HFF-Myc (cell line): ENCODE measurements around the gene DERL3.
"Not testable (repeated sequence)": the region's sequence is repeated elsewhere in the genome, so short reads cannot be mapped to it uniquely, and the experiment has no call there.

ENCODE experiments used
- DNase-seq: peaks from one replicate; pipeline ENCODE4 v3.0.0-alpha.2; 2011; ENCODE audit warnings: low read depth; ENCODE audit errors: extremely low read depth
- H3K4me3 ChIP-seq: replicated peaks from 2 replicates; pipeline ENCODE4 v1.5.1; 2011; ENCODE audit warnings: low read depth, mild to moderate bottlenecking, control low read depth, low read length
- TF ChIP-seq, protein P1 (sequence below): IDR thresholded peaks from 2 replicates; pipeline ENCODE4 v1.5.1; 2012; ENCODE audit warnings: mild to moderate bottlenecking, low read depth, low read length, control low read depth; ENCODE audit errors: missing control alignments

DERL3 gene

DNA sequence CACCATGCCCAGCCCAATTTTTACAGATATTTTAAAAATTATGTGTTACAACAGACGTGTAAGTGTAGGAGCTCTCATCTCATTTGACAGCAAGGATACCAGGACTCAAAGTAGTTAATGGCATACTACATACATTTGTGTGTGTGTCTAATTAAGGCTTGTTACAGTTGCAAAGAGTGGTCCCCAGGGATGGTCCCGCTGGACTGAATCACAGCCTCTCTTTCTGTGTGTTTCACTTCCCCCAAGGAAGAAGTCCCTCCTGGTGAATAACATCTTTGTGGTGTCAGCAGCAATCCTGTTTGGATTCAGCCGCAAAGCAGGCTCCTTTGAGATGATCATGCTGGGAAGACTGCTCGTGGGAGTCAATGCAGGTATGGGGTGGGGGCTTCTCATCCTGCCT is 36.1 kb upstream of the DERL3 start:
- DNase-seq, result no peak
- TF ChIP-seq, protein P1, sequence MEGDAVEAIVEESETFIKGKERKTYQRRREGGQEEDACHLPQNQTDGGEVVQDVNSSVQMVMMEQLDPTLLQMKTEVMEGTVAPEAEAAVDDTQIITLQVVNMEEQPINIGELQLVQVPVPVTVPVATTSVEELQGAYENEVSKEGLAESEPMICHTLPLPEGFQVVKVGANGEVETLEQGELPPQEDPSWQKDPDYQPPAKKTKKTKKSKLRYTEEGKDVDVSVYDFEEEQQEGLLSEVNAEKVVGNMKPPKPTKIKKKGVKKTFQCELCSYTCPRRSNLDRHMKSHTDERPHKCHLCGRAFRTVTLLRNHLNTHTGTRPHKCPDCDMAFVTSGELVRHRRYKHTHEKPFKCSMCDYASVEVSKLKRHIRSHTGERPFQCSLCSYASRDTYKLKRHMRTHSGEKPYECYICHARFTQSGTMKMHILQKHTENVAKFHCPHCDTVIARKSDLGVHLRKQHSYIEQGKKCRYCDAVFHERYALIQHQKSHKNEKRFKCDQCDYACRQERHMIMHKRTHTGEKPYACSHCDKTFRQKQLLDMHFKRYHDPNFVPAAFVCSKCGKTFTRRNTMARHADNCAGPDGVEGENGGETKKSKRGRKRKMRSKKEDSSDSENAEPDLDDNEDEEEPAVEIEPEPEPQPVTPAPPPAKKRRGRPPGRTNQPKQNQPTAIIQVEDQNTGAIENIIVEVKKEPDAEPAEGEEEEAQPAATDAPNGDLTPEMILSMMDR, result no peak
- H3K4me3 ChIP-seq, result no peak overlapping the region

DNA sequence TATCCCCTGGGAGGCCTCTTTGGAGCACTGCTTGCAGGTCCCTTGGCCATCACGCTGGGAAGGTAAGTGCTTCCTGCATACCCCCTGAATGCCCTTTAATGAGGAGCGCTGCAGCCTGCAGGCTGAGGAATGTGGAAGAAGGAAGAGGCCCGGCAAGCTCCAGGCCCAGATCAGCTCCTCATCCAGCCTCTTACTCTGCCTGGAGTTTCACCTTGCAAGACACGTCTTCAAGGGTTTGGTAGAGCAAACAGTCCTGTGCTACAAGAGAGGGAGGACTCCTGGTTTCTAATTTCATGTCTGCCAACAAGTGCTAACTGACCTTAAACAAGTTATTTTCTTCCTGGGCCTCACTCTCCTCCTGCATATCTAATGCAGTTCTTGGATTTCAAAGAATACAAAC is 29.8 kb upstream of the DERL3 start:
- DNase-seq, result no peak
- H3K4me3 ChIP-seq, result no peak overlapping the region
- TF ChIP-seq, protein P1, result no peak

DNA sequence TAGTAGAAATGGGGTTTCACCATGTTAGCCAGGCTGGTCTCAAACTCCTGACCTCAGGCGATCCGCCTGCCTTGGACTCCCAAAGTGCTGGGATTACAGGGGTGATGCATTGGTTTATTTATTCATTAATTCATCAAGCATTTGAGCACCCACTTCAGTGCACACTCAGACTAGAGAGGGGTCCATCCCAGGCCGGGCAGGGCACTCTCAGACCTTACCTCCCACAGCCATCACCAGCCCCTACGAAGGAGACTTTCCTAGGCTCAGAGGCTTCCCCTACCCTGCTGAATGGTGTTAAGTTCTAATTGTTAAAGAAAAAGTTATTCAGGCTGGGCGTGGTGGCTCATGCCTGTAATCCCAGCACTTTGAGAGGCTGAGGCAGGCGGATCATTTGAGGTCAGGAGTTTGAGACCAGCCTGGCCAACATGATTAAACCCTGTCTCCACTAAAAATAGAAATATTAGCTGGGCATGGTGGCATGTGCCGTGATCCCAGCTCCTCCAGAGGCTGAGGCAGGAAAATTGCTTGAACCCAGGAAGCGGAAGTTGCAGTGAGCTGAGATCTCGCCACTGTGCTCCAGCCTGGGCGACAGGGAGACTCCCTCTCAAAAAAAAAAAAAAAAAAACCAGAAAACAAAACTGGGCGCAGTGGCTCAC is 25.8 kb upstream of the DERL3 start:
- not testable (repeated sequence) for DNase-seq, H3K4me3 ChIP-seq

DNA sequence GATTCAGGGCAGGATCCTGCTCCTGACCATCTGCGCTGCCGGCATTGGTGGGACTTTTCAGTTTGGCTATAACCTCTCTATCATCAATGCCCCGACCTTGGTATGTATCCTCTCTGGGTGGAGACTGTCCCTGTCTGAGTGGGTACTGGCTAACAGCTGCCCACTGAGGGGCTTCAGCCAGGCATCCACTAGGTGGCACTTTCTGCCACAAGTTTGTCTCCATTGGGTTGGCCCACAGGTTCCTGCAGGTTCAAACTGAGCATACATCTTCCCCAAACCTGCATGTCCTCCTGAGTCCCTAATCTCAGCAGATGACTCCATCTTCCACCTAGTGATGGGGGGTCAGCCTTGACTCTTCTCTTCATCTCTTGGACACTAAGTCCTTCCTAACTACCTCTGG is 23.3 kb upstream of the DERL3 start:
- H3K4me3 ChIP-seq, result no peak overlapping the region
- no peak for DNase-seq
- TF ChIP-seq, protein P1, result peak; percentile 80

DNA sequence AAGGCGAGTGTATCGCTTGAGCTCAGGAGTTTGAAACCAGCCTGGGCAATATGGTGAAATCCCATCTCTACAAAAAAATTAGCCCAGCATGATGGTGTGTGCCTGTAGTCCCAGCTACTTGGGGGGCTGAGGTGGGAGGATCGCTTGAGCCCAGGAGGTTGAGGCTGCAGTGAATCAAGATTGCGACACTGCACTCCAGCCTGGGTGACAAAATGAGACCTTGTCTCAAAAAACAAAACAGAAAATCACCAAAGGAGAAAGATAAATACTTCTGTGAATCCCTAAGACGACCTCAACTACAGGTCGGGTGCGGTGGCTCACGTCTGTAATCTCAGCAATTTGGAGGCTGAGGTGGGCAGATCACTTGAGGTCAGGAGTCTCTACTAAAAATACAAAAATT is 21.4 kb upstream of the DERL3 start:
- H3K4me3 ChIP-seq, DNase-seq: not testable (repeated sequence)

DNA sequence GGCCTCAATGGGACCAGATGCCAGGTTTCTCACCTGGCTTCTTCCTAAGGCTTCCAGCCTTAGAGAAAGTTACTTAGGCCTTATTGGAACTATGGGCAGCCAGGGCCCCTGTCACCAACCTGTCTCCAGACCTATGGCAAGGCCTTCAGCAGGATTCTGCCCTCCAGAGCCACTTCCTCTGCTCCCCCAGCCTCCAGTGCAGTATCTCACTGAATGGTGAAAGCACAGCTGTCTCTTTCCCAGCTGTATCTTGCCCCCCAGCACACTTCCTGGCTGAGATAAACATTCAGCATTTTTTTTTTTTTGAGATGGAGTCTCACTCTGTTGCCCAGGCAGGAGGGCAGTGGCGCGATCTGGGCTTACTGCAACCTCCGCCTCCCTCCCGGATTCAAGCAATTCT is 20.4 kb upstream of the DERL3 start:
- DNase-seq, result no peak
- H3K4me3 ChIP-seq, result no peak overlapping the region
- TF ChIP-seq, protein P1, result no peak

DNA sequence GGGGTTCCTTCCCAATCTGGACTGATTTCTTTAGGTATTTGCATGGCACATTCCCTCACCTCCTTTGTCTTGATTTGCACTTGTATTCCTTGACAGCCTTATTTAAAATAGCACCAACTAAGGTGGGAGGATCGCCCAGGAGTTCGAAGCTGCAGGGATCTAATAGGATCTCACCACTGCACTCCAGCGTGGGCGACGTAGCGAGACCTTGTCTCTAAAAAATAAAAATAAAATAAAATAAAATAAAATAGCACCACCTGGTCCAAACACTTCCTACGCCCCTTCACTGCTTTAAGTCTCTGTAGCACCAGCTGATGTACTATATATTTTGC is 19.6 kb upstream of the DERL3 start:
- no peak for DNase-seq
- H3K4me3 ChIP-seq, result peak overlapping the region; percentile 89
- TF ChIP-seq, protein P1, result no peak
